GM10266 (cell line): ENCODE data around the gene MUSTN1.

Source experiments
- DNase-seq: peaks from one replicate; pipeline ENCODE4 v3.0.0; 2012; ENCODE audit errors: extremely low spot score
- CTCF ChIP-seq: IDR thresholded peaks from 2 replicates; pipeline ENCODE4 v1.5.1; 2012; ENCODE audit warnings: mild to moderate bottlenecking, low read depth; ENCODE audit not compliant: control insufficient read depth, insufficient read depth; ENCODE audit errors: missing control alignments

Gene MUSTN1

GRCh38 chr3:52877085-52877484 is 42.3 kb upstream of the MUSTN1 start:
- TF ChIP-seq CTCF, result no peak

DNA sequence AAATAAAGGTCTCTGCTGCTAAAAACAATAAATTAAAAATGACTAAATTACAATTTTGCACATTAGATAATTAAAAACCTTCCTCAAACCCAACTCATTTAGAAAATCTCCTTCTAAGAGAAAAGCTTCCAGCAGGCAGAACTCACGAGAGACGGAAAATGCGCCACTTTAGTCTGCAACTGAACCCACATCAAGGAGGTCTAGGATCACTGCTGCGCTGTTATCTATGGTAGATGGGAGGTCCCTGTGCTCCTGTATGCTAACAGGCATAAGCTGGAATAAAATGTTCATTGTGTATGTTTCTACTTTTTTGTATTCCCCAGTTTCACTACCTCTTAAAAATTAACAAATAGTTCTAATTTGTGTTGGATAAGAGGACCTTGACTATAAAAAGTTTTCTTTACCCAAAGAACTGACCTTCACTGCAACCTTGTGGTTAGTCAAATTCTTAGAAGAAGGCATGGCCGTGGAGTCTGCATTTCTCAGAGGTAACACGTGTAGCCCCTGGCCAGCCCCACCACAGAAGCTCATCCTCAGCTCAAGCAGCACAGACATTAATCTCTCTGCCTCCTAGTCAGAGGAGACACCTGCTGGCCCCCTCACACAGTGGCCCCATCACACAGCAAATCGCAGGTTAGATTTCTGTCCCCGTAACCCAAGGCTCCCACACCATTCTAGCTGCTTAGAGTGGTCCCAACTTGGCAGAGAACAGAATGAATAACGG is 40.2 kb upstream of the MUSTN1 start:
- no peak for TF ChIP-seq CTCF
- no peak for DNase-seq

More at GRCh38 chr3:52877085-52877484, 42.3 kb upstream of the MUSTN1 start:
- DNase-seq, result no peak

DNA sequence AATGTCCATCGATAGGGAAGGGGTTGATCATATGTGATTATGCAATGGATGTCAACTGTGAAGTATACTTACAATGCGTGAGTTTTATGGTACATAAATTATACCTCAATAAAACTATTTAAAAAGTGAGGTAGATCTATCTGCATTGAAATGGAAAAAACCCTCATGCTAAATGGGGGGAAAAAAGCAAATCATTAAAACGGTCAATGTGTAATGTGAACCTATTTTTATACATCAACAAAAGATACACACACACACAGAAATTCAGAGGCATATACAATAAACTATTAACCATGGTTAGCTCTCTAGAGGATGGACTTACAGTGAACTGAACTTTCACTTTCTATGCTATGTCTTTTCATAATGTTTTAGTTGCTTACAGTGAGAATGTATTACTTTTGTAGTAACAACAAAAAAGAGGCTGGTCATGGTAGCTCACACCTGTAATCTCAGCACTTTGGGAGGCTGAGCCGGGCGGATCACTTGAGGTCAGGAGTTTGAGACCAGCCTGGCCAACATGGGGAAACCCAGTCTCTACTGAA is 39.4 kb upstream of the MUSTN1 start:
- no peak for TF ChIP-seq CTCF
- DNase-seq, result no peak

GRCh38 chr3:52873433-52874159 is 38.8 kb upstream of the MUSTN1 start:
- no peak for TF ChIP-seq CTCF
- DNase-seq, result no peak

DNA sequence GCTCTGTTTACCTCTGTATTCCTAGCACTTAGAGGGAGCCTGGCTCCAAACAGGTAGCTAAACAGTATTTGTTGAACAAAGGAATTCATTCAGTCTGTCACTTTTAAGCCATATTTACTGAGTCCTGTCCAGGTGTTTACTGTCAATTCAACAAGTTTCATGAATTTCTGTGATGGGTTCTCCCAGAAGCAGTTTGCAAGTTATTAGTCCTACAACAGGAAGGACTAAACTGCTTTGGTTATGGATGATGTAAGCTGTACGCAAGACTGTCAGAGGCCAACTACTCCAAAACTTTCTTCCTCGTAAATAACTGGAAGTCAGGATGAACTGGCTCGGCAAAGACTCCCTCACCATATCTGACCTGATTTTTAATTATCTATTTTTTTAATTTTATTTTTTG is 37.4 kb upstream of the MUSTN1 start:
- no peak for DNase-seq
- TF ChIP-seq CTCF, result no peak

- DNase-seq, result no peak
- no peak for TF ChIP-seq CTCF
Measured at GRCh38 chr3:52871761-52872160, 36.9 kb upstream of the MUSTN1 start.

- DNase-seq, result no peak
- no peak for TF ChIP-seq CTCF
Measured at GRCh38 chr3:52870471-52870870, 35.7 kb upstream of the MUSTN1 start.
